ENCODE measurements around the gene POLE3. TPM values are rescaled to one million over a fixed set of nuclear protein-coding genes. Genes with fewer than 3 reads are reported as not detected.
"Not testable (repeated sequence)": the region's sequence is repeated elsewhere in the genome, so short reads cannot be mapped to it uniquely, and the experiment has no call there.

POLE3 gene
- total and polyA plus RNA-seq, 5 donors: 18.0 to 22.4 (median 19.8) TPM

DNA sequence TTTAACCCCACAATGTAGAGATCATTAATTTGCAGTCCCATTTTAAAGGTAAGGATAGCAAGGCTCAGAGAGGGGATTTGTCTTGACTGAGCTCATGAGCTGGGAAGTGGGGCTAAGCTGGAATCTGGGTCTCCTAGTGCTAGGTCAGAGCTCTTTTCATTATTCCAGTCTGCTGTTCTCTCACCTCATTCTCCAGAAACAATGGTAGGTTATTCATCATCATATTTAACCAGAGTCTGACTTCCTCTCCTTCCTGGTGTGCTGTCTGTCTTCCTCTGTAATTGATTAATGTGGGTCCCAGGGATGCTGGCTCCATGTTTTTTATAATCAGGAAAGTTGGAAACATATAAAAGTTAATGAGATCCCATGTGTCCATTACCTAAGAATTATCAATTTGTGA, 20.7 kb upstream of the POLE3 start:
- intact Hi-C loops (cut with DNase I): loop anchor here in 1 of 4 donors (5.0 kb wide), 1 partner anchor 226 kb away; no protein-coding TSS in a partner anchor
- no peak for DNase-seq
- H3K27ac ChIP-seq (ENCODE audit: low read length): no peak overlapping the region
- no peaks in the 10 kb centered on the region for H3K9me3 ChIP-seq (ENCODE audit: control insufficient read depth, low read length)
- no peaks in the 10 kb centered on the region for H3K27me3 ChIP-seq (ENCODE audit: control insufficient read depth, insufficient read depth)
- ATAC-seq: no peak
- H3K4me1 ChIP-seq (ENCODE audit: control insufficient read depth, insufficient read depth, low read length): no peaks in the 10 kb centered on the region
- H3K4me3 ChIP-seq (ENCODE audit: low read length): no peak overlapping the region

GRCh38 chr9:113428062-113428615, 17.7 kb upstream of the POLE3 start:
- no peak for DNase-seq
- no peak overlapping the region for H3K4me3 ChIP-seq (ENCODE audit: low read length)
- intact Hi-C loops (cut with DNase I): no loop called here
- ATAC-seq: peak in 1 of 2 donors; percentile 22
- no peak overlapping the region for H3K27ac ChIP-seq (ENCODE audit: low read length)
- no peaks in the 10 kb centered on the region for H3K27me3 ChIP-seq (ENCODE audit: control insufficient read depth, insufficient read depth)
- no peaks in the 10 kb centered on the region for H3K4me1 ChIP-seq (ENCODE audit: control insufficient read depth, insufficient read depth, low read length)
- no peaks in the 10 kb centered on the region for H3K9me3 ChIP-seq (ENCODE audit: control insufficient read depth, low read length)
- WGBS: 87% methylated on average over 1 of the region's 1 CpG

DNA sequence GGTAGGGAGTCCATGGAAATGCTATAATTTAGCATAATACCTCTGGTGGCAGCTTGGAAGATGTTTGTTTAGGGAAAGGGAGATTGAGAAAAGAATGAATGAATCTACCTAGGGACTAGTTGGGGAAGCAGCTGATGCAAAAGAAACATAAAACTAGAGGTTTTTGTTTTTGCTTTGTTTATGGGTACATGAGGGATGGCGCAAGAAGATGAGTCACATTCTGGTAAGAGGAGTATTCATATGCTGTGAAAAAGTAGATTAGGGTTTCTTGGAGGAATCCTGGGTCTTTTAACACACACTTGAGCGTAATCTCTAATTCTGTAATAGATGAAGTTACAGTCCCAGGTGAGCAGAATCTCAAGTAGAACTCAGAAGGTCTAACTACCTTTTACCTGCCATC, 17.2 kb upstream of the POLE3 start:
- no peak for ATAC-seq
- DNase-seq: no peak
- H3K4me1 ChIP-seq (ENCODE audit: control insufficient read depth, insufficient read depth, low read length): no peaks in the 10 kb centered on the region
- intact Hi-C loops (cut with DNase I): no loop called here
- H3K27ac ChIP-seq (ENCODE audit: low read length): no peak overlapping the region
- H3K27me3 ChIP-seq (ENCODE audit: control insufficient read depth, insufficient read depth): no peaks in the 10 kb centered on the region
- no peaks in the 10 kb centered on the region for H3K9me3 ChIP-seq (ENCODE audit: control insufficient read depth, low read length)
- no peak overlapping the region for H3K4me3 ChIP-seq (ENCODE audit: low read length)
- WGBS: 95% methylated on average over 2 of the region's 2 CpGs

DNA sequence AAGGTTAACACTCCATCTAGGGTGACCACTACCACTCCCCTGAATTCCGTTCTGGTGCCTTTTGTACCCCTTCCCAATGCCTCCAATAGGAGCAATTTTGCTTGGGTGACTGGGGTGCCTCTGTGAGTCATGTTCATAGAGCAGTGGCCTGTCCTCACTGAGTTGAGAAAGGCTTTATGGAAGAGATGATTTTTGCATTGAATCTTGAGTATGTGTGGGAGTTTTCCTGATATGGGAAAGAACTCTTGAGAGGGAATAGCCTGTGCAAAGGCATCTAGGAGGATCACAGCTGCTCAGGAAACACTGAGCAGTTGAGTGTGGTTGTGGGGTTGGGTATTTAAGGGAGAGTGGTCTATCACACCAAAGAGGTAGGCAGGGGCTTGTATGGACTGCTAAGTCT, 16.2 kb upstream of the POLE3 start:
- no peaks in the 10 kb centered on the region for H3K27me3 ChIP-seq (ENCODE audit: control insufficient read depth, insufficient read depth)
- H3K4me1 ChIP-seq (ENCODE audit: control insufficient read depth, insufficient read depth, low read length): no peaks in the 10 kb centered on the region
- no peak overlapping the region for H3K4me3 ChIP-seq (ENCODE audit: low read length)
- H3K27ac ChIP-seq (ENCODE audit: low read length): no peak overlapping the region
- no peaks in the 10 kb centered on the region for H3K9me3 ChIP-seq (ENCODE audit: control insufficient read depth, low read length)
- WGBS: 79% methylated on average over 1 of the region's 1 CpG
- intact Hi-C loops (cut with DNase I): no loop called here
- no peak for DNase-seq
- no peak for ATAC-seq

DNA sequence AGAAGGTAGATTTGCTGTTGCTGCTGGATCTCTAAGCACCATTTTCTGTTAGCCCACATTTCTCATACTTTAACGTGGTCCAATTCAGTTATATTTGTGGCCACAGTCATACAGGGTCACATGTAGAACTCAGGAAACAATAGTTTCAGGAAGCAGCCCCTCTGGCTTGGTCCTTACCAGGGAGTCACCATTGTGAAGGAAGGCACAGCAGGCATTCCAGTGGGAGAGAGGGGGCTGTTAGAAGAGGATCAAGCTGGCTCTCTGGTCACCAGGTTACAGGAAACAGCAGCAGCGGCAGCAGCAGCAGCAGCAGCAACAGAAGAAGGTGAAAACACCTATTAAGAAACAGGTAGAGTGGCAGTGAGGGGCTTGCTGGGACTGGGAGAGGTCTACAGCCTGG, 14.6 kb upstream of the POLE3 start:
- H3K4me3 ChIP-seq (ENCODE audit: low read length): no peak overlapping the region
- H3K4me1 ChIP-seq (ENCODE audit: control insufficient read depth, insufficient read depth, low read length): no peaks in the 10 kb centered on the region
- no peaks in the 10 kb centered on the region for H3K27me3 ChIP-seq (ENCODE audit: control insufficient read depth, insufficient read depth)
- no peak overlapping the region for H3K27ac ChIP-seq (ENCODE audit: low read length)
- no peaks in the 10 kb centered on the region for H3K9me3 ChIP-seq (ENCODE audit: control insufficient read depth, low read length)
- DNase-seq: no peak
- intact Hi-C loops (cut with DNase I): no loop called here
- WGBS: 42% methylated on average over 2 of the region's 2 CpGs
- no peak for ATAC-seq

DNA sequence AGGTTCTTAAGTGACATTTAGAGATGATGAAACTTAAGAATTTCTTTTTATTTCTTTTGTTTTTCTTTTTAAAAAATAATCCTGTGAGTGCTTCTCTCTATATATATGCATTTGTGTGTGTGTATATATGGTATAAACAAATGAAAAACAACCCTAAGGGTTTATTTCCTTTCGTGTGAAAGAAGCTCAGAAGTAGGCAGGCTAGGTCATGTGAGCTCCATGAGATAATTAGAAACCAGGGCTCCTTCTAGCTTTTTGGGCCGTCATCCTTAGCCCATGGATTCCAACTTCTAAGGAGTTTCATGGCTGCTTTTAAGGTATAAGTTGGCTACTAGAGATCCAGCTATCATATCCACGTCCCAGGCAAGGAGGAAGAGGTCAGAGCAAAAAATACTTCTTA, 11.3 kb upstream of the POLE3 start:
- no peak overlapping the region for H3K4me3 ChIP-seq (ENCODE audit: low read length)
- H3K9me3 ChIP-seq (ENCODE audit: control insufficient read depth, low read length): no peaks in the 10 kb centered on the region
- intact Hi-C loops (cut with DNase I): no loop called here
- H3K27ac ChIP-seq (ENCODE audit: low read length): no peak overlapping the region
- DNase-seq: no peak
- ATAC-seq: no peak
- H3K27me3 ChIP-seq (ENCODE audit: control insufficient read depth, insufficient read depth): no peaks in the 10 kb centered on the region
- H3K4me1 ChIP-seq (ENCODE audit: control insufficient read depth, insufficient read depth, low read length): no peaks in the 10 kb centered on the region
- 72% methylated on average over 3 of the region's 3 CpGs for WGBS

GRCh38 chr9:113417370-113417769, 6.9 kb upstream of the POLE3 start:
- WGBS: 74% methylated on average over 4 of the region's 4 CpGs
- Histone ChIP-seq H3K27me3 (ENCODE audit: control insufficient read depth, insufficient read depth) (no peaks in the 10 kb centered on the region), H3K4me3 (ENCODE audit: low read length) (no peak overlapping the region), H3K27ac (ENCODE audit: low read length) (no peak overlapping the region), H3K4me1 (ENCODE audit: control insufficient read depth, insufficient read depth, low read length) (no peaks in the 10 kb centered on the region), H3K9me3 (ENCODE audit: control insufficient read depth, low read length) (no peaks in the 10 kb centered on the region)
- DNase-seq: no peak
- no peak for ATAC-seq
- intact Hi-C loops (cut with DNase I): no loop called here

- intact Hi-C loops (cut with DNase I): no loop called here
- DNase-seq (no peak), ATAC-seq (no peak)
- no peak overlapping the region for H3K27ac ChIP-seq (ENCODE audit: low read length)
- H3K27me3 ChIP-seq (ENCODE audit: control insufficient read depth, insufficient read depth): no peaks in the 10 kb centered on the region
- H3K4me1 ChIP-seq (ENCODE audit: control insufficient read depth, insufficient read depth, low read length): no peaks in the 10 kb centered on the region
- H3K9me3 ChIP-seq (ENCODE audit: control insufficient read depth, low read length): no peaks in the 10 kb centered on the region
- 51% methylated on average over 3 of the region's 3 CpGs for WGBS
- H3K4me3 ChIP-seq (ENCODE audit: low read length): no peak overlapping the region
These were observed 5.8 kb upstream of the POLE3 start for GRCh38 chr9:113416149-113416721.

- DNase-seq (no peak), ATAC-seq (no peak)
- Histone ChIP-seq H3K27ac (ENCODE audit: low read length) (peak overlapping the region; percentile 84), H3K27me3 (ENCODE audit: control insufficient read depth, insufficient read depth) (no peaks in the 10 kb centered on the region), H3K9me3 (ENCODE audit: control insufficient read depth, low read length) (no peaks in the 10 kb centered on the region), H3K4me3 (ENCODE audit: low read length) (peak overlapping the region; percentile 94), H3K4me1 (ENCODE audit: control insufficient read depth, insufficient read depth, low read length) (no peaks in the 10 kb centered on the region)
- under 1% methylated on average over 20 of the region's 20 CpGs for WGBS
- intact Hi-C loops (cut with DNase I): loop anchor here in 3 of 4 donors (5.0 to 10.0 kb wide), 3 partner anchors 95 to 135 kb away; partner anchors contain the start of genes CDC26 (in 1 of the 3) and PRPF4 (in 1 of the 3)
These were observed 630 bp downstream of the POLE3 start for GRCh38 chr9:113409883-113410206.

DNA sequence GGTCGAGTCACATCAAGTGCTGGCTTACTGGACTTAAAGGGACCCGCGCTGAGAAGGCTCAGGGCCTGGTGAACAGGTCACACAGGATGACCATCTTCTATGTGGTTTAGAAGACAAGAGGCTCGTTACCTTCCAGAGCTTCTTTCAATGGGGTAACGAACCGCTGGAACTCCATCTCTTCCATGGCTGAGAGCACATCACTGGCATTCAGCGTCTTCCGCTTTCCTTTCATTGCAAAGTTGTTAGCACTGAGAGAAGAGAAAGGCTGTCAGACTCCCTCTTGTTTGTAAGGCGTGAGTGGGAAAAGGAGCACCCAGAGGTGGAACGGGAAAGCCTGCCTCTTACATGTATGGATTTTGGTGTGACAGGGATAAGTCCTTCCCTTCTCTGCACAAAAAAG, 994 bp downstream of the POLE3 start:
- DNase-seq: no peak
- ATAC-seq: no peak
- H3K4me3 ChIP-seq (ENCODE audit: low read length): peak overlapping the region; percentile 94
- H3K4me1 ChIP-seq (ENCODE audit: control insufficient read depth, insufficient read depth, low read length): no peaks in the 10 kb centered on the region
- WGBS: 45% methylated on average over 10 of the region's 10 CpGs
- no peaks in the 10 kb centered on the region for H3K9me3 ChIP-seq (ENCODE audit: control insufficient read depth, low read length)
- intact Hi-C loops (cut with DNase I): loop anchor here in 3 of 4 donors (5.0 to 10.0 kb wide), 3 partner anchors 95 to 135 kb away; partner anchors contain the start of genes CDC26 (in 1 of the 3) and PRPF4 (in 1 of the 3)
- H3K27me3 ChIP-seq (ENCODE audit: control insufficient read depth, insufficient read depth): no peaks in the 10 kb centered on the region
- peak overlapping the region; percentile 84 for H3K27ac ChIP-seq (ENCODE audit: low read length)

DNA sequence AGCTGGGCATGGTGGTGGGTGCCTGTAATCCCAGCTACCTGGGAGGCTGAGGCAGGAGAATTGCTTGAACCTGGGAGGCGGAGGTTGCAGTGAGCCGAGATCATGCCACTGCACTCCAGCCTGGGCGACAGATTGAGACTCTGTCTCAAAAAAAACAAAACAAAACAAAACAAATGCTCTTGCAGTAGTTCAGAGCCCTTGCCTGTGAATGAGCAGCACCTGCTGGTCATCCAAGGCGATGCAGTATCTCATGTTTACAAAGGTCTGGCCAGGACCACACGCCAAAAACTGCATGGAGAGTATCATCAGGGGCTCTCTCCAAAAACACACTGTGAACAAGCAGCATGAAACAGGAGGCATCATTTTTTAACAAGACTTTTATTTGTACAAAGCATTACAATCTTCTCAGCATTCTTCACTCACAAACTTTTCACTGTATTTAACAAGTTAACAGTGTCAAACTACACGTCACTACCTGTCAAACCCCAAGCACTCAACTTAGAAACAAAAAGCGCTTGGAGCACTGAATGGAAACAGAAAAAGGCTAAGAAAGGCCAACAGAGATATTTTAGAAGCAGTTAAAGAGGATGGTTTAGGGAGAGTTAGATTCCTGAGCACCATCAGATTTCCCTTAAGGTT, 3.5 kb downstream of the POLE3 start:
- not testable (repeated sequence) for H3K27me3 ChIP-seq (ENCODE audit: control insufficient read depth, insufficient read depth); H3K4me1 ChIP-seq (ENCODE audit: control insufficient read depth, insufficient read depth, low read length); H3K4me3 ChIP-seq (ENCODE audit: low read length); H3K27ac ChIP-seq (ENCODE audit: low read length); H3K9me3 ChIP-seq (ENCODE audit: control insufficient read depth, low read length); ATAC-seq
- WGBS: 25% methylated on average over 7 of the region's 7 CpGs
- intact Hi-C loops (cut with DNase I): loop anchor here in 3 of 4 donors (5.0 to 10.0 kb wide), 3 partner anchors 92 to 132 kb away; partner anchors contain the start of genes CDC26 (in 1 of the 3) and PRPF4 (in 1 of the 3)
- peak; percentile 58 to 83 (median 79) for DNase-seq
